Activated CD8-positive, alpha-beta memory T cell treated with anti-CD3 and anti-CD28 coated beads for 36 hours (primary cell): ENCODE measurements around the gene SBK3. TPM values are rescaled to one million over a fixed set of nuclear protein-coding genes. Genes with fewer than 3 reads are reported as not detected.
"Not testable (repeated sequence)": the region's sequence is repeated elsewhere in the genome, so short reads cannot be mapped to it uniquely, and the experiment has no call there.

Experiments used
- CTCF ChIA-PET: fragments of 350-600 bp; sonication (Branson Sonifier 250); formaldehyde crosslinking; loops from one replicate; lab custom pipeline; 2021; ENCODE audit warnings: antibody characterized with exemption; lab: Charles Lee
- POLR2A ChIA-PET: fragments of 350-600 bp; sonication (Branson Sonifier 250); formaldehyde crosslinking; loops from one replicate; lab custom pipeline; 2021; ENCODE audit warnings: antibody characterized with exemption; lab: Charles Lee
- total RNA-seq, 2 experiments: library from RNA; stranded (reverse); gene quantifications; one replicate each; pipeline ENCODE4 v1.2.3, GENCODE V29; 2021

SBK3 gene, protein sequence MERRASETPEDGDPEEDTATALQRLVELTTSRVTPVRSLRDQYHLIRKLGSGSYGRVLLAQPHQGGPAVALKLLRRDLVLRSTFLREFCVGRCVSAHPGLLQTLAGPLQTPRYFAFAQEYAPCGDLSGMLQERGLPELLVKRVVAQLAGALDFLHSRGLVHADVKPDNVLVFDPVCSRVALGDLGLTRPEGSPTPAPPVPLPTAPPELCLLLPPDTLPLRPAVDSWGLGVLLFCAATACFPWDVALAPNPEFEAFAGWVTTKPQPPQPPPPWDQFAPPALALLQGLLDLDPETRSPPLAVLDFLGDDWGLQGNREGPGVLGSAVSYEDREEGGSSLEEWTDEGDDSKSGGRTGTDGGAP
- total RNA-seq, result not detected

DNA sequence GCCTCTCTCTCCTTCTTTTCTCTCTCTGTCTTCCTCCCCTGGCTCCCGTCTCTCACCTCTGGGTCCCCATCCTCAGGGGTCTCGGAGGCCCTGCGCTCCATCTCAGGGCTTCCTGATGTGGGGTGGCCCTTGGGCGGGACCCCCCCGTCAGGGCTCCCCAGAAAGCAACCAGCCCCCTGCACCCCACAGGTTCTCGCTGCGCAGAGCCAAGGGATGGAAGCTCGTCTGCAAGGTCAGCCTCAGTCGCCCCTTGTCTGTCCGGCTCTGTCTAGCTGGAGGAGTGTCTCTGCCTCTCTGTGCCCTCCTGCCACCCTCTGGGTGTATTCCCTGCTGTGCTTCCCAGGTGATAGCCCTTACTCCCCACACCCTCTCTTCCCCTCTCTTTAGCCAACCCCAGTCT is at the start of gene SBK3:
SBK3 (minus strand) TSS at position 101 of the 400 bp plus-strand sequence; CDS start at position 101, 0 bp downstream.
- CTCF ChIA-PET, result no interaction called here

DNA sequence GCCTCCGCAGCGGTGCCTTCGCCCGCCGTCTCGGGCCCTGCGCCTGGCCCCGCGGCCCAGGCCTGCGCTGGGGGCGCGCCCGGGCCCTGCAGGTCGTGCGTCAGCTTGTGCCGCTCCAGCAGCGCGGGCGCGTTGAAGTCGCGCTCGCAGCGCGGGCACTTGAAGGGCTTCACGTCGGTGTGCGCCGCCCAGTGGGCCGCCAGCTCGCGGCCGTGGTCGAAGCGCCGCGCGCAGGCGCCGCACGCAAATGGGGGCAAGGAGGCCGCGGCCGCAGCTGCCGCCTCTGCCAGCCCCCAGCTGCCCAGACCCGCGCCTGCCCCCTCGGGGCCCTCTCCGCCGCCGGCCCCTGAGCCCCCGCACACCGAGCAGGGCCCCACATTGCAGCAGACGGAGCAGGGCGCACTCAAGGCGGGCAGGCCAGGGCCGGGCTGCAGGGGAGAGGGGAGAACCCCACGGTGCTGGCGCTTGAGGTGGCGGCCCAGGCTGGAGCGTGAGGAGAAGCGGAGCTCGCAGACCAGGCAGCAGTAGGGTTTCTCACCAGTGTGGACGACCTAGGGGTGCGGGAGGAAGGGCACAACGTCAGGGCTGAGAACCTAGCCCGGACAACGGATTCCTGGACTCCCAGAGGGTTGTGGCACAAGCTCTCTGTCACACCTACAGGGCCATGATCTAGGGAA is 47.9 kb upstream of the SBK3 start:
- ChIA-PET POLR2A (no interaction called here), CTCF (interaction anchor here (0.7 to 1.1 kb wide), 2 partner anchors 11 to 37 kb away, joined by 3 read pairs; no protein-coding TSS in a partner anchor)

More for the DNA sequence above, at the start of gene SBK3:
- POLR2A ChIA-PET, result no interaction called here

DNA sequence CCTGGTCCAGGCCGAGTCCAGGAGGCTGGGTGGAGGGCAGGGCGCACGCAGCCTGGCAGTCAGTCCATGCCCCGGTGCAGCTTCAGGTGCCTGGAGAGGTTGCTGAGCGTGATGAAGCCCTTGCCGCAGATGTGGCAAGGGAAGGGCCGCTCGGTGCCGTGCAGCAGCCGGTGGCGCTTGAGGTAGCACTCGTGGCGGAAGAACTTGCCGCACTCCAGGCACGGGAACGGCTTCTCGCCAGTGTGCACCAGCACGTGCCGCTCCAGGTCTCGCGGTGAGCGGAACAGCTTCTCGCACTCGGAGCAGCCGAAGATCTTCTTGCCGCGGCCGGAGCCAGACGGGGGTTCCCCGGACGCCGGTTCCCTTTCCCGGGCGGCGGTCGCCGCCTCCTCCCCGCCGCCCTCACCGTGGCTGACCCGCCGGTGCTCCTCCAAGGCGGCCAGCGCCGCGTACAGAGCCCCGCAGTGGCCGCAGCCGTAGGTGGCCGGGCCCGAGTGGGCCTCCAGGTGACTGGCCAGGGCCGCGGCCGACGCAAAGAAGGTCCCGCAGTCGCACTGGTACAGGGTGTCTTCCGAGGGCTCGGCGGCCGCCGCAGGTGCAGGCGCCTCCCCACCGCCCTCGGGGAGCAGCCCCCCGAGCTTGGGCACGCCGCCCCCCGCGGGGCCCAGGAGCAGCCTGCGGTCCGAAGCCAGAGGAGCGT is 47.2 kb upstream of the SBK3 start:
- ChIA-PET CTCF (no interaction called here), POLR2A (no interaction called here)

DNA sequence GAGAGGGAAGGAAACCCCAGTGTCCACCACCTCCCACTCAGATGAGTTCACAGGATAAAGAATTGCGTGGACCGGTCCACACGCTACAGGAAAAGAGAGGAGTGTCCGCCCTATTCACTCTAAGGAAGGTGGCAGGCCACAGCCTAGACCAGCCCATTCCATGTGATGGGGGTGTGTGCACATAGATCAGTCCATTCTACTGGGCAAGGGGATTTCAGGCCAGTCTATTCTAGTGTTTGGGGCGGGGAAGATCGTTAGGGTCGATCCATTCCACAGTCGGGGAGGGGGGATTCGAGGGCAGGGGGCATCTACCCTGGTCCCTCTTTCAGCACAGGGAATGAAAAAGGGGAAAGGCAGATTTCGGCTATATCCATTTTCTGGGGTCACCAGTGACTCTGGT is 46.2 kb upstream of the SBK3 start:
- POLR2A ChIA-PET, result no interaction called here

DNA sequence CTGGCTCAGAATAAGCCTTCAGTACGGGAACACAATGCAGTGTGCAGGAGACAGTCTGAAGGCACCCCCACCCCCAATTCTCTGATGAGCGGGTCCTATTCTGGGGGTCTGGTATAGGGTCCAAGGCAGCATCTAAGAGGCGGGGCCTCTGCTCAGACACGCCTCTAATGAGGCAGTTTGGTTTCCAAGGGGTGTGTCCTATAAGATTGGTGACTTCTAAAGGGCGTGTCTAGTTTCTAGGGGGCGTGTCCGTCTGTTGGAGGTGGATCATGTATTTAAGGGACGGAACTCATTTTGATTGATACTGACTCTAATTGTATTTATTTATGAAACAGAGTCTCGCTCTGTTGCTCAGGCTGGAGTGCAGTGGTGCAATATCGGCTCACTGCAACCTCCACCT is 45.3 kb upstream of the SBK3 start:
- ChIA-PET CTCF (no interaction called here), POLR2A (no interaction called here)

More for the DNA sequence above, 46.2 kb upstream of the SBK3 start:
- CTCF ChIA-PET, result no interaction called here

DNA sequence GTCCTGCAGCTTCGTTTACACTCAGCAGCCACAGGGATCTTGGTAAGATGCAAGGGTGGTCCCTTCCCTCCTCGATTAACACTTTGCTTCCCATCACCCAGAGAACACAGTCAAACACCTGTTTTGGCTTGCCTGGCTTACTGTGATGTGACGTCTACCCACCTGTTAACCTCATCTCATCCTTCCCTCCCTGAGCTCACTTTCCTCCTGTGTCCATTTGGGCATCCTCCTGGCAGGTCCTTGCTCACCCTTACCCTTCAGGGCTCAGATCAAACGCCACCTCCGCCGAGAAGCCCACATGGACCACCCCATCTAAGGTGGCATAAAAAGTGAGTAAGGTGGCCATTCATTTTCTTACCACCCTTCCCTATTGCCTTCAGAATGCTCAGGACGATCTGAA is 44.8 kb upstream of the SBK3 start:
- ChIA-PET CTCF (no interaction called here), POLR2A (no interaction called here)

DNA sequence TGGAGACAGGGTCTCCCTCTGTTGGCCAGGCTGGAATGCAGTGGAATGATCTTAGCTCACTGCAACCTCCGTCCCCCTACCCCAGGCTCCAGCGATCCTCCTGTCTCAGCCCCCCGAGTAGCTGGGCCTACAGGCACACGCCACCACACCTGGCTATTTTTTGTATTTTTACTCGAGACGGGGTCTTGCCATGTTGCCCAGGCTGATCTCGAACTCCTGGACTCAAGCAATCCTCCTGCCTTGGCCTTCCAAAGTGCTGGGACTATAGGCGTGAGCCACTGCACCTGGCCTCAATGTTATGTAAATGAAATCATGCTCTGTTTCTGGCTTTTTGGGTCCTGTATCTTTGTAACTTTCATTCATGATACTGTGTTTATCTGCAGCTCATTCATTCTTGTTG is 43.4 kb upstream of the SBK3 start:
- POLR2A ChIA-PET, result no interaction called here
- CTCF ChIA-PET, result no interaction called here

DNA sequence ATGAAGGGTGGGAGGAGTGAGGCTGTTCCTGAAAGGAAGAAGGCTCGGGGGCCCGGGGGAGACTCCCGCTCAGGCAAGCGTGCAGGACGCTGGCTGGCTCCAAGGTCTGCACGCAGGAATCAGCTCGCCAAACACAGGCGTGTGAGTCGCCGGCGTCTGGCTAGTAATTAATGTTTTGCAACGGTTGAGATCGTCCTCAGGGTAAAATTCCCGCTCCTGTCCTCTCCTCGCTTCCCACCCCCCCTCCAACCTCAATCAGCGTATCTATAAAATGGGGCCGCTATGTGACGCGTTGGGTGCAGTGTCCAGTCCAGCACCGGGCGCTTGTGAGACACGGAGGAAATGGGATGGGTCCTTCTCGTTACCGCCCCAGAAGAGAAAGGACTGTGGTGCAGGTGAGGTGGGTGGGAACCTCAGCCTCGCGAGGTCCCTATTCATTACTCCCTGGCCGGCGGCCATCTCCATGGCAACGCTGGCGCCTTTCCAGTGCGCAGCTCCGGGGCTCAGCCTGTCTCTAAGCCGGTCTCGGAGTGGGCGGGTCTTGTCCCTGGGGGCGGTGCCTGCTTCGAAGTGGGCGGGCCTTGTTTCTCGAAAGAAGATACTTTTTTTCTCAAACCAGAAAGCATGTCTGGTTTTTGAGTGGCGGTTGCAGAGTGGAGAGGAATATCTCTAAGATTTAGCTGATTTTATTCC is 41.8 kb upstream of the SBK3 start:
- ChIA-PET POLR2A (interaction anchor here (0.6 to 1.2 kb wide), 2 partner anchors 12 to 551 kb away, joined by 3 to 5 read pairs; partner anchors contain the start of gene FIZ1), CTCF (interaction anchor here (0.9 to 2.5 kb wide), 3 partner anchors 11 to 47 kb away, joined by 3 to 7 read pairs (median 6); partner anchors contain the start of genes FIZ1 and ZNF865)

DNA sequence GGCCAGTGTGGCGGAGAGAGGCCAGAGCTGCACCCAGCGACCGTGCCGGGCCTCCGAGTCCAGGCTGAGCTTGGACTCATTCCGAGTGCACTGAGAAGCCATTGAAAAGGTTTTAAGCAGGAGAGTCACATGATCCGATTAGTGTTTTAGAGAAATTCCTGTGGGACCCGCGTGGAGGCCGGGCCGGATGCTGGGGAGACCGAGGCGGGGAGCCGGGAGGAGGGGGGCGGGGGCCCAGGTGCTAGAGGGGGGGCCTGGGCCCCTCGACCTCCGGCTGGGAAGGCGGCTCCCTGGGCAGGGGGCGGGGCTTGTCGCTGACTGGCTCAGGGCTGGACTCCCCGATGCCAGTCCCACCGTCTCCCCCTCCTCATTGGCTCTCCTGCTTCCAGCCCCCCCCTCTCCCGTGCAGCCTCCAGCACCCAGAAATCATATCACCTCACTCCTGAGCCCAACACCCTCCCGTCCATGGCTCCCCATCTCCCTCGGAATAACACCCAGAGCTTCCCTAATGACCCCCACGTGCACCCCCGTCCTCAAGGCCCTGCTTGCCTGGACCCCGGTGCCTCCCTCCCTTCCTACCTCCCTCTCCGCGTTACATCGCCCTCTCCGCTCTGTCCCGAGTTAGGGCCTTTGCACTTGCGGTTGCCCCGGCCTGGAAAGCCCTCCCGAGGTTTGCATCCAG is 40.5 kb upstream of the SBK3 start:
- POLR2A ChIA-PET, result no interaction called here
- CTCF ChIA-PET, result interaction anchor here (2.5 kb wide), 1 partner anchor 13 kb away, joined by 7 read pairs; the partner anchor contains the start of gene FIZ1

DNA sequence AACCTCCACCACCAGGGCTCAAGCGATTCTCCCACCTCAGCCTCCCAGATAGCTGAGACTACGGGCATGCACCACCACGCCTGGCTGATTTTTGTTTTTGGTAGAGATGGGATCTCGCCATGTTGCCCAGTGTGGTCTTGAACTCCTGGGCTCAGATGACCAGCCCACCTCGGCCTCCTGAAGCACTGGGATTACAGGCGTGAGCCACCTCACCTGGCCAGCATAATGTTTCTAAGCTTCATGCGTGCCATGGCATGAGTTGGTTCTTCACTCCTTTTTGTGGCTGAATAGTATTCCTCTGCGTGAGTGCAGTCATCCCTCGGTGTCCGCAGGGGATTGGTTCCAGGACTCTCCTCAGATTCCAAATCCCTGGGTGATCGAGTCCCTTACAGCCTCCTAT is 39.5 kb upstream of the SBK3 start:
- POLR2A ChIA-PET, result no interaction called here

DNA sequence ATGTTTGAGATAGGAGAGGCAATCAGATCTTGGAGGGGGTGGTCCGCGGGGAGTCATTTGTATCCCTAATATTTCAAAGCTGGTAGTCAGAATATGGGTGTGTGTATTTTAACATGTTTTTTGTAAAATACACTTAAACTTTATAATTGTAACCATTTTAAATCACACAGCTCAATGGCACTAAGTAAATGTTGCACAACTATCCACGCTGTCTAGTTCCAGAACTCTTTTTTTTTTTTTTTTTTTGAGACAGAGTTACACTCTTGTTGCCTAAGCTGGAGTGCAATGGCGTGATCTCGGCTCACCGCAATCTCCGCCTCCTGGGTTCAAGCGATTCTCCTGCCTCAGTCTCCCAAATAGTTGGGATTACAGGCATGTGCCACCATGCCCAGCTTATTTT is 38.6 kb upstream of the SBK3 start:
- ChIA-PET CTCF (interaction anchor here (0.6 kb wide), 1 partner anchor 80 kb away, joined by 3 read pairs; no protein-coding TSS in a partner anchor), POLR2A (interaction anchor here (1.2 kb wide), 1 partner anchor 15 kb away, joined by 7 read pairs; the partner anchor contains the start of gene FIZ1)

More for the DNA sequence above, 39.5 kb upstream of the SBK3 start:
- CTCF ChIA-PET, result interaction anchor here (0.6 kb wide), 1 partner anchor 81 kb away, joined by 3 read pairs; no protein-coding TSS in a partner anchor

DNA sequence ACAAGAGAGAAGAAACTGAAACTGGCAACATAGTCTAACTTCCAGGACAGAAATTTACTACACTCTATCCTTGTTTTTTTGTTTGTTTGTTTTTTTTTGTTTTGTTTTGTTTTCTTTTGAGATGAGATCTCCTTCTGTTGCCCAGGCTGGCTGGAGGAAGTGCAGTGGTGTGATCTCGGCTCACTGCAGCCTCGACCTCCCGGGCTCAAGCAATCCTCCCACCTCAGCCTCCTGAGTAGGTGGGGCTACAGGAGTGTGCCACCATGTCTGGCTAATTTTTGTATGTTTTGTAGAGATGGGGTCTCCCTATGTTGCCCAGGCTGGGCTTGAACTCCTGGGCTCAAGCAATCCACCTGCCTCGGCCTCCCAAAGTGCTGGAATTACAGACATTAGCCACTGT is 36.9 kb upstream of the SBK3 start:
- POLR2A ChIA-PET, result not testable (repeated sequence)
- CTCF ChIA-PET, result interaction anchor here (2.5 kb wide), 1 partner anchor 49 kb away, joined by 8 read pairs; no protein-coding TSS in a partner anchor

DNA sequence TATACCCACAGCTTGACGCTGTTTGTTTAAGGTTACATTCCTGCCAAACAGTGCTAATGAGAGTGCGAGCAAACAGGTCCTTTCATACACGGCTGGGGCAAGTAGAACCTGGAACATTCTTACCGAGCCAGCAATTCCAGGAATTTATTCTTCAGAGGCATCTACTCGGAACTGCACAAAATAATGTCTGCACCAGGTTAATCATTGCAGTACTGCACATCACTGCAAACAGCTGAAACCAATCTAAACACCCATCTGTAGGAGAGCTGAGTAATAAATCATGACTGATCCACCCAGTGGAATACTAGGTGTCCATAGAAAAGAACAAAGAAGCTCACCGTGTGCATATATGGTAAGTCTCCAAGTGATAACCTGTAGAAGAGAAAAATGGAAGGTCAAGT is 36.5 kb upstream of the SBK3 start:
- CTCF ChIA-PET, result interaction anchor here (1.2 to 2.5 kb wide), 2 partner anchors 41 to 49 kb away, joined by 3 to 8 read pairs; no protein-coding TSS in a partner anchor
- POLR2A ChIA-PET, result interaction anchor here (0.7 kb wide), 1 partner anchor 17 kb away, joined by 3 read pairs; the partner anchor contains the start of gene FIZ1

DNA sequence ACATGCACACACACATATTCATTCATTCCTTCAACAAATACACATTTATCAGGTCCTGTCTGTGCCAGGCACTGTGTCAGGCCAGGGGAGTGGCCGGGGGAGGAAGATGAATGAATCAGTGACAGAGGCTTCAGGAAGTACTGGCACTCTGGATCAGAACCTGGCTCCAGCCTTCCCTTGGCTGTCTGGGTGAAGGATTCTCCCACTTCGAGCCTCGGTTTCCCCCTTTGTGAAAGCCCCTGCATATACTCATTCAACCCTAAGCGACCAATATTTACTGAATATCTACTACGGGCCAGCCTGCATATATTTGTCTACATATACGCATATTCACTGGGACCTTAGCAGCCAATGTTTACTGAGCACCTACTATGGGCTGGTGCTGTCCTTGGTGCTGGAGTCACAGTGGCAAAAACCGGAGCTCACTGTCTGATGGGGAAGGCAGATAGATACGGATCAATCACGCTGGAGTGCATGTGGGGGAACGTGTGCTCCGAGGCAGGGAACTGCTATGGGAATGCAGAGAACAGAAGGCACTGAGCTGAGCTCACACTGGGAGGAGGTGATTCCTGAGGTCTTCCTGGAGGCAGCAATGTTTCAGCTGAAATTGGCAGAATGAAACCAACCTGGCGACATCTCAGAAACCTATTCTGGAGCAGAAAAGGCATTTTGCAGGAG is 35.9 kb upstream of the SBK3 start:
- CTCF ChIA-PET, result interaction anchor here (1.2 to 2.5 kb wide), 2 partner anchors 42 to 50 kb away, joined by 3 to 8 read pairs; no protein-coding TSS in a partner anchor

DNA sequence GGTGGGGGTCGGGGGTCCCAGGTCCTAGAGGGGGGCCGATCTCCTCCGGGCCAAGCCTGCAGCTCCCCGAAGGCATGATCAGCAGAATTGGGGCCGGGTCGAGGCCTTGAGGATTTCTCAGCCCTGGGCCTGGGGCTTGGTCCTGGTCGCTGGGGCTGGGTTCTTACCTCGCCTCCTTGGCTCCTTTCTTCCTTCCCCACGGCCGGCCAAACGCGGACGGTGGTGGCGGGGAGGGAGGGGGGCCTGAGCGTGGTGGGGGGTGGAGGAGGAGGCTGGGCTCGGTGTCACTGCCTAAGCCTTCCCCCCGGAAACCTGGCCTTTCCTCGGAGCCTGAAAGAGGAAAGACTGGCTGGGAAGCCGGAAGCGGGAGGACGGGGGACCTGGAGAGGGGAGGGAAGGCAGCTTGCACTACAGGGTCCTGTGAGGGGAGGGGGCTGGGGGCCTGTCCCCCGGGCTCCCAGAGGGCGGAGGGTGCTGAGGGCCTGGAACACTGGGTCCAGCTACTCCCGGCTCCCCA is 35.3 kb upstream of the SBK3 start, which contains the start of gene ZNF579:
ZNF579 (minus strand) TSS at position 221 of the 517 bp plus-strand sequence. CDS start 1,209 bp downstream, outside the sequence.
- CTCF ChIA-PET, result interaction anchor here (0.9 to 2.5 kb wide), 3 partner anchors 42 to 77 kb away, joined by 3 to 8 read pairs (median 3); no protein-coding TSS in a partner anchor
- POLR2A ChIA-PET, result interaction anchor here (0.7 kb wide), 1 partner anchor 19 kb away, joined by 3 read pairs; the partner anchor contains the start of gene FIZ1

More for the DNA sequence above, 35.9 kb upstream of the SBK3 start:
- POLR2A ChIA-PET, result interaction anchor here (0.7 kb wide), 1 partner anchor 18 kb away, joined by 3 read pairs; the partner anchor contains the start of gene FIZ1

DNA sequence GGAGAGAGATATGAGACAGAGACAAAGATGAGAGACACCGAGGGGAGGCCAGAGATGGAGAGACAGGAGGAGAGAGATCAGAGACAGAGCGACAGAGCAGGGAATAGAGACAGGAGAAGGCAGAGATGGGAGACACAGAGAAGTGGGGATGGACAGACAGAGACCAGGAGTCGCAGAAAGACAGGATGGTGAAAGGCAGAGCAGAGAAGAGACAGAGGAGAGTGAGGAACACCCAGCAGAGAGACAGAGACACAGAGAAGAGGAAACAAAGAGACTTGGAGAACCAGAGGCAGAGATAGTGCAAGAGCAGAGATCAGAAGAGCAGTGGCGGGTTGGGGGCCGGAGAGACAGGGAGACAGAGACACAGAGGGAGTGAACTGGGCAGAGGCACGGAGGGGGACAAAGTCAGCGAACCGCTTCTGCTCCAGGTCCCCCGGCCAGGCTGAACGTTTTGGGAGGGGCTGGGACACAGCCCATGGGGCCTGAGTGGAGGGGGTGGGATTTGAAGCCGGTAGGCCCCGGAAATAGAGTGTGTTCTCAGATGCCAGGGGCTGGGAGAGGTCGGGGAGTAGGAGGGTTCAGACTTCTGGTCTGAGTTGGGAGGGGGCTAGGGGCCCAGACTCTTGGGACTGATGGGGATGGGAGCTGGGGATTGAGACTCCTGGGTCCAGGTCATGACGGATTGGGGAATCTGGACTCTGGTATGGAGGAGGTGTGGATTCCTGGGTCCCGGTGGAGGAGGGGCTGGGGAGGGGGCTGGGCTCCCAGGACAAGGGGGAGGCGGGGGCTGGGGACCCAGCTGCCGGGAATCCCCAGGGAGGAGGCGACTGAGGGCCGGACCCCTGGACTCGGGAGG is 34.7 kb upstream of the SBK3 start:
- POLR2A ChIA-PET, result interaction anchor here (0.7 kb wide), 1 partner anchor 20 kb away, joined by 3 read pairs; the partner anchor contains the start of gene FIZ1
- CTCF ChIA-PET, result interaction anchor here (0.9 to 2.5 kb wide), 2 partner anchors 51 to 76 kb away, joined by 3 to 8 read pairs; no protein-coding TSS in a partner anchor
